Measurements from ENCODE around the gene SDK1.

Gene SDK1

DNA sequence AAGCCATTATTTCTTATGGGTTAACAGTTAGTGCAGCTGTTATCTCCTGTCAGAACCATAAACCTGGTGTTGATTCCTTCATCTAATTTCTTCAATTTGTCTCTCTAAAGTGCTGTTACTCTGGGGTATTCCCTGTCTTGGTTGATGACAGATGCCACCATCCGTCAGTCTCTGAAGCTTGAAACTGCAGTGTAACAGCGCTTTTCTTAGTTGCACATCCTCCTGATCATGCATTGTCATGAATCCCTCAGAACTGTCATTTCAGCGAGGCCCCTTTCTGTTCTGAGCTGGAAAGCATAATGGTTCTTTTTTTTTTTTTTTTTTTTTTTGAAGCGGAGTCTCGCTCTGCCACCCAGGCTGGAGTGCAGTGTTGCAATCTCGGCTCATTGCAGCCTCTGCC is 193.9 kb downstream of the SDK1 start:
- no peak overlapping the region for H4K91ac ChIP-seq (ENCODE audit: low read length)
- WGBS: 95% methylated on average over 5 of the region's 6 CpGs
- no peak overlapping the region for H3K9ac ChIP-seq (ENCODE audit: low read length)

DNA sequence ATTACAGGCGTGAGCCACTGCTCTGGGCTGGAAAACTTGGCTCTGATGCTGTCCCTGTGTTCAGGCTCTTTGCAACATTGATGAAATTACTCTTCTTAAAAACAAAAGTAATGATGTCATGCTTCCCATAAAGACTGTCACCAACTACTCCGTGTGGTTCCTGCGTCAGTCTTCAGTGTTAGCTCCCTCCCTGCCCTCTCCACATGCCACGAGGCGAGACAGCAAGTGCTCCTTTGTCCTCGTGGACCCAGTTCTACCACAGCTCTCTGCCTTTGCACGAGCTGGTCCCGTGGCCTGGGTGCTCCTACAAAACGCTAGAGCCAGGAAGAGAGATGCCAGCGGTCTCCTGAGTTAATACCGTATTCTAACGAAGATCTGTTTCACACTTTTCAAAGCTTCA is 194.5 kb downstream of the SDK1 start:
- no peak for DNase-seq
- H3K4me1 ChIP-seq (ENCODE audit: control insufficient read depth, insufficient read depth, low read depth, low read length): peaks cover 2% of the 10 kb centered on the region
- H4K91ac ChIP-seq (ENCODE audit: low read length): no peak overlapping the region
- H3K23ac ChIP-seq (ENCODE audit: low read length in 2 of 2): no peak overlapping the region
- H2BK120ac ChIP-seq (ENCODE audit: low read depth, low read length): no peak overlapping the region
- WGBS: 89% methylated on average over 12 of the region's 12 CpGs
- H3K4me2 ChIP-seq (ENCODE audit: low read length, poor library complexity, severe bottlenecking): no peak overlapping the region
- H3K9ac ChIP-seq (ENCODE audit: low read length): no peak overlapping the region
- no peak overlapping the region for H4K8ac ChIP-seq (ENCODE audit: low read length)
- H3K4ac ChIP-seq (ENCODE audit: low read depth in 1 of 2, low read length in 2 of 2): no peak overlapping the region
- H3K79me1 ChIP-seq (replicated peaks; ENCODE audit: low read length, poor library complexity, severe bottlenecking): peaks cover 18% of the 10 kb centered on the region
- no peak overlapping the region for H2AFZ ChIP-seq (ENCODE audit: low read depth, low read length)
- peaks cover 18% of the 10 kb centered on the region for H3K9me3 ChIP-seq (ENCODE audit: control insufficient read depth, low read length)
- no peak overlapping the region for H2BK12ac ChIP-seq (ENCODE audit: low read length in 2 of 2)
- no peak overlapping the region for H2AK5ac ChIP-seq (ENCODE audit: low read length, severe bottlenecking)
- H2BK15ac ChIP-seq (ENCODE audit: low read depth, poor library complexity, severe bottlenecking): no peak overlapping the region
- H3K14ac ChIP-seq (ENCODE audit: low read length in 2 of 2): no peak overlapping the region
- H3K36me3 ChIP-seq (ENCODE audit: control insufficient read depth in 1 of 2, insufficient read depth in 2 of 2, low read depth in 1 of 2, low read length in 2 of 2): no peaks in the 10 kb centered on the region
- no peak overlapping the region for H3K4me3 ChIP-seq (ENCODE audit: insufficient read depth in 1 of 2, low read depth in 1 of 2, low read length in 2 of 2)
- no peak overlapping the region for H2BK5ac ChIP-seq (ENCODE audit: low read depth, low read length, poor library complexity, severe bottlenecking)
- peak overlapping the region in 1 of 2 experiments; percentile 28 for H3K18ac ChIP-seq (ENCODE audit: low read depth in 1 of 2, low read length in 2 of 2)
- H3K27ac ChIP-seq (ENCODE audit: low read length, poor library complexity, severe bottlenecking): no peak overlapping the region
- H3K27me3 ChIP-seq (ENCODE audit: control insufficient read depth in 1 of 2, insufficient read depth in 1 of 2, low read length in 2 of 2): no peaks in the 10 kb centered on the region

More for the DNA sequence above, 193.9 kb downstream of the SDK1 start:
- no peak overlapping the region for H3K27ac ChIP-seq (ENCODE audit: low read length, poor library complexity, severe bottlenecking)
- DNase-seq: no peak
- no peak overlapping the region for H2BK5ac ChIP-seq (ENCODE audit: low read depth, low read length, poor library complexity, severe bottlenecking)
- no peak overlapping the region for H3K4me2 ChIP-seq (ENCODE audit: low read length, poor library complexity, severe bottlenecking)
- H4K8ac ChIP-seq (ENCODE audit: low read length): no peak overlapping the region
- H2BK12ac ChIP-seq (ENCODE audit: low read length in 2 of 2): no peak overlapping the region
- H2AK5ac ChIP-seq (ENCODE audit: low read length, severe bottlenecking): no peak overlapping the region
- H2BK15ac ChIP-seq (ENCODE audit: low read depth, poor library complexity, severe bottlenecking): no peak overlapping the region
- H3K23ac ChIP-seq (ENCODE audit: low read length in 2 of 2): no peak overlapping the region
- H3K9me3 ChIP-seq (ENCODE audit: control insufficient read depth, low read length): peaks cover 12% of the 10 kb centered on the region
- H3K4ac ChIP-seq (ENCODE audit: low read depth in 1 of 2, low read length in 2 of 2): no peak overlapping the region
- H3K27me3 ChIP-seq (ENCODE audit: control insufficient read depth in 1 of 2, insufficient read depth in 1 of 2, low read length in 2 of 2): no peaks in the 10 kb centered on the region
- peak overlapping the region in 1 of 2 experiments; percentile 11 for H3K18ac ChIP-seq (ENCODE audit: low read depth in 1 of 2, low read length in 2 of 2)
- no peak overlapping the region for H2BK120ac ChIP-seq (ENCODE audit: low read depth, low read length)
- peaks cover 2% of the 10 kb centered on the region for H3K4me1 ChIP-seq (ENCODE audit: control insufficient read depth, insufficient read depth, low read depth, low read length)
- H3K79me1 ChIP-seq (replicated peaks; ENCODE audit: low read length, poor library complexity, severe bottlenecking): peaks cover 18% of the 10 kb centered on the region
- H3K14ac ChIP-seq (ENCODE audit: low read length in 2 of 2): no peak overlapping the region
- no peaks in the 10 kb centered on the region for H3K36me3 ChIP-seq (ENCODE audit: control insufficient read depth in 1 of 2, insufficient read depth in 2 of 2, low read depth in 1 of 2, low read length in 2 of 2)
- no peak overlapping the region for H3K4me3 ChIP-seq (ENCODE audit: insufficient read depth in 1 of 2, low read depth in 1 of 2, low read length in 2 of 2)
- no peak overlapping the region for H2AFZ ChIP-seq (ENCODE audit: low read depth, low read length)

DNA sequence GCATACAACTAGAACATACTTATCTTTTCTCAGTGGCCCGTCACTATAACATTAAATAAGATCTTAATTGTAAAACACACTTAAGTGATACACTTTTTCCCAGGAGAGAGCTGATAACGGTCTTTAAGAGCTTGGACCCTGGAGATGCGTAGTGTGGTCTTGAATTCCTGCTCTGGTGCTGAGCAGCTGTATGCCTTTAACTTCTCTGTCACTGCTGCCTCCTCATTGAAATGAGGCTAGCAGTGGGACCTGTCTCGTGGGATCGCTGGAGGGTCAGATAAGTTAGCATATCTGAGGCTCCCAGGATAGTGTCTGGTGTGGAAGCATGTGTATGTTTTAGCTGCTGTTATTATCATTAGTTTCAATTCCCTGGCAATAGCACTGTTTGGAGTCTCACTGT is 194.9 kb downstream of the SDK1 start:
- Histone ChIP-seq H3K4me3 (ENCODE audit: insufficient read depth in 1 of 2, low read depth in 1 of 2, low read length in 2 of 2) (no peak overlapping the region), H3K4me1 (ENCODE audit: control insufficient read depth, insufficient read depth, low read depth, low read length) (peaks cover 2% of the 10 kb centered on the region)

DNA sequence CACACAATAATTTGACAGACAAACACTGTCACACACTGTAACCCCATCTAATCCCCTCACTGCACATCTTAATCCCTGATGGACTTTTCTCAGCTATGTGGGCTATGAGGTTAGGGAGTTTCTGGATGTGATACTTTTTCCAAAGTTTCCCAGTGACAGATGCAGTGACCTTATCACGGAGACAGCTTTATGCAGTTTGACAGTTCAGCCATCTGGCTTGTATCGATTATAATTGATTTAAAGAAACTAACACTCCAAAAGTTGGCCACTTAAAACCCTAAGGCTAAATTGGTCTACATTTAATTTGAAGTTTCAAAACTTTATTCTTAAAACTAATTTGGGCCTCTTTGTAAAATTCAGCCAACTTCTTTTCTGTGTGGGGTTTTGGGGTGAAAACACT is 196.7 kb downstream of the SDK1 start:
- Histone ChIP-seq H3K4me1 (ENCODE audit: control insufficient read depth, insufficient read depth, low read depth, low read length) (peaks cover 2% of the 10 kb centered on the region), H3K14ac (ENCODE audit: low read length in 2 of 2) (no peak overlapping the region), H4K8ac (ENCODE audit: low read length) (no peak overlapping the region), H3K4me3 (ENCODE audit: insufficient read depth in 1 of 2, low read depth in 1 of 2, low read length in 2 of 2) (no peak overlapping the region), H3K27ac (ENCODE audit: low read length, poor library complexity, severe bottlenecking) (no peak overlapping the region), H3K36me3 (ENCODE audit: control insufficient read depth in 1 of 2, insufficient read depth in 2 of 2, low read depth in 1 of 2, low read length in 2 of 2) (no peaks in the 10 kb centered on the region), H3K79me1 (replicated peaks; ENCODE audit: low read length, poor library complexity, severe bottlenecking) (peaks cover 13% of the 10 kb centered on the region), H3K9ac (ENCODE audit: low read length) (no peak overlapping the region), H4K91ac (ENCODE audit: low read length) (no peak overlapping the region), H2BK120ac (ENCODE audit: low read depth, low read length) (no peak overlapping the region), H2BK12ac (ENCODE audit: low read length in 2 of 2) (no peak overlapping the region), H3K4ac (ENCODE audit: low read depth in 1 of 2, low read length in 2 of 2) (no peak overlapping the region), H2BK5ac (ENCODE audit: low read depth, low read length, poor library complexity, severe bottlenecking) (no peak overlapping the region), H3K27me3 (ENCODE audit: control insufficient read depth in 1 of 2, insufficient read depth in 1 of 2, low read length in 2 of 2) (no peaks in the 10 kb centered on the region), H3K18ac (ENCODE audit: low read depth in 1 of 2, low read length in 2 of 2) (no peak overlapping the region), H2AK5ac (ENCODE audit: low read length, severe bottlenecking) (no peak overlapping the region), H3K9me3 (ENCODE audit: control insufficient read depth, low read length) (peaks cover 25% of the 10 kb centered on the region), H2BK15ac (ENCODE audit: low read depth, poor library complexity, severe bottlenecking) (no peak overlapping the region), H2AFZ (ENCODE audit: low read depth, low read length) (no peak overlapping the region), H3K4me2 (ENCODE audit: low read length, poor library complexity, severe bottlenecking) (no peak overlapping the region), H3K23ac (ENCODE audit: low read length in 2 of 2) (no peak overlapping the region)
- WGBS: 57% methylated on average over 1 of the region's 2 CpGs
- no peak for DNase-seq

More for the DNA sequence above, 194.9 kb downstream of the SDK1 start:
- H3K4ac ChIP-seq (ENCODE audit: low read depth in 1 of 2, low read length in 2 of 2): no peak overlapping the region
- H3K9me3 ChIP-seq (ENCODE audit: control insufficient read depth, low read length): peaks cover 22% of the 10 kb centered on the region
- no peak for DNase-seq
- no peak overlapping the region for H3K27ac ChIP-seq (ENCODE audit: low read length, poor library complexity, severe bottlenecking)
- H3K23ac ChIP-seq (ENCODE audit: low read length in 2 of 2): no peak overlapping the region
- H2BK12ac ChIP-seq (ENCODE audit: low read length in 2 of 2): peak overlapping the region in 1 of 2 experiments; percentile 47
- 80% methylated on average over 5 of the region's 5 CpGs for WGBS
- H2BK15ac ChIP-seq (ENCODE audit: low read depth, poor library complexity, severe bottlenecking): no peak overlapping the region
- no peak overlapping the region for H3K18ac ChIP-seq (ENCODE audit: low read depth in 1 of 2, low read length in 2 of 2)
- no peak overlapping the region for H2AFZ ChIP-seq (ENCODE audit: low read depth, low read length)
- no peak overlapping the region for H2BK5ac ChIP-seq (ENCODE audit: low read depth, low read length, poor library complexity, severe bottlenecking)
- no peak overlapping the region for H2AK5ac ChIP-seq (ENCODE audit: low read length, severe bottlenecking)
- no peak overlapping the region for H3K4me2 ChIP-seq (ENCODE audit: low read length, poor library complexity, severe bottlenecking)
- no peak overlapping the region for H4K8ac ChIP-seq (ENCODE audit: low read length)
- no peak overlapping the region for H4K91ac ChIP-seq (ENCODE audit: low read length)
- H3K36me3 ChIP-seq (ENCODE audit: control insufficient read depth in 1 of 2, insufficient read depth in 2 of 2, low read depth in 1 of 2, low read length in 2 of 2): no peaks in the 10 kb centered on the region
- H3K79me1 ChIP-seq (replicated peaks; ENCODE audit: low read length, poor library complexity, severe bottlenecking): peaks cover 15% of the 10 kb centered on the region
- no peaks in the 10 kb centered on the region for H3K27me3 ChIP-seq (ENCODE audit: control insufficient read depth in 1 of 2, insufficient read depth in 1 of 2, low read length in 2 of 2)
- H3K9ac ChIP-seq (ENCODE audit: low read length): no peak overlapping the region
- H2BK120ac ChIP-seq (ENCODE audit: low read depth, low read length): no peak overlapping the region
- H3K14ac ChIP-seq (ENCODE audit: low read length in 2 of 2): no peak overlapping the region

All from mesenchymal stem cell (in vitro differentiated cells and primary cell).